Measurements from ENCODE around the gene SERAC1. TPM values are rescaled to one million over a fixed set of nuclear protein-coding genes. Genes with fewer than 3 reads are reported as not detected.

SERAC1 gene
- total RNA-seq, 2 donors from 2014 or later = 6.2 to 9.4 TPM

GRCh38 chr6:158095671-158096070, 72.4 kb downstream of the SERAC1 start:
- no peak for TF ChIP-seq CTCF (IDR thresholded peaks at IDR 0.05)
- Histone ChIP-seq H3K27me3 (no peaks in the 10 kb centered on the region), H3K4me3 (no peak overlapping the region), H3K9me3 (no peaks in the 10 kb centered on the region), H3K4me1 (no peaks in the 10 kb centered on the region), H3K9ac (ENCODE audit: low read depth in 2 of 2, low read length in 2 of 2) (no peak overlapping the region), H3K27ac (no peak overlapping the region), H3K36me3 (no peaks in the 10 kb centered on the region)
- no peak for DNase-seq
- intact Hi-C loops (cut with DNase I) = no loop called here

GRCh38 chr6:158095031-158095430, 73.0 kb downstream of the SERAC1 start:
- no peaks in the 10 kb centered on the region for H3K27me3 ChIP-seq
- no peak overlapping the region for H3K9ac ChIP-seq (ENCODE audit: low read depth in 2 of 2, low read length in 2 of 2)
- H3K4me1 ChIP-seq = no peaks in the 10 kb centered on the region
- no peak overlapping the region for H3K27ac ChIP-seq
- intact Hi-C loops (cut with DNase I) = no loop called here
- no peak for DNase-seq
- no peak overlapping the region for H3K4me3 ChIP-seq
- no peak for TF ChIP-seq CTCF (IDR thresholded peaks at IDR 0.05)
- no peaks in the 10 kb centered on the region for H3K9me3 ChIP-seq
- no peaks in the 10 kb centered on the region for H3K36me3 ChIP-seq

- Histone ChIP-seq H3K9ac (ENCODE audit: low read depth in 2 of 2, low read length in 2 of 2) (no peak overlapping the region), H3K27me3 (no peaks in the 10 kb centered on the region), H3K36me3 (peaks cover 5% of the 10 kb centered on the region), H3K27ac (no peak overlapping the region), H3K4me1 (no peaks in the 10 kb centered on the region), H3K9me3 (no peaks in the 10 kb centered on the region), H3K4me3 (no peak overlapping the region)
- intact Hi-C loops (cut with DNase I) = no loop called here
- DNase-seq = no peak
- TF ChIP-seq CTCF (IDR thresholded peaks at IDR 0.05) = no peak
Measured at GRCh38 chr6:158092806-158093205, 75.3 kb downstream of the SERAC1 start.

GRCh38 chr6:158087224-158087867, 80.7 kb downstream of the SERAC1 start:
- TF ChIP-seq CTCF (IDR thresholded peaks at IDR 0.05) = no peak
- H3K4me1 ChIP-seq = no peaks in the 10 kb centered on the region
- H3K27me3 ChIP-seq = no peaks in the 10 kb centered on the region
- no peak overlapping the region for H3K9ac ChIP-seq (ENCODE audit: low read depth in 2 of 2, low read length in 2 of 2)
- peaks cover 5% of the 10 kb centered on the region for H3K36me3 ChIP-seq
- no peak overlapping the region for H3K4me3 ChIP-seq
- no peak for DNase-seq
- intact Hi-C loops (cut with DNase I) = no loop called here
- no peak overlapping the region for H3K27ac ChIP-seq
- no peaks in the 10 kb centered on the region for H3K9me3 ChIP-seq

- no peaks in the 10 kb centered on the region for H3K27me3 ChIP-seq
- H3K27ac ChIP-seq = no peak overlapping the region
- peaks cover 5% of the 10 kb centered on the region for H3K36me3 ChIP-seq
- H3K4me3 ChIP-seq = no peak overlapping the region
- H3K4me1 ChIP-seq = no peaks in the 10 kb centered on the region
- no peaks in the 10 kb centered on the region for H3K9me3 ChIP-seq
- no peak for TF ChIP-seq CTCF (IDR thresholded peaks at IDR 0.05)
- no peak for DNase-seq
- intact Hi-C loops (cut with DNase I) = no loop called here
- H3K9ac ChIP-seq (ENCODE audit: low read depth in 2 of 2, low read length in 2 of 2) = no peak overlapping the region
Measured at GRCh38 chr6:158086504-158087223, 81.4 kb downstream of the SERAC1 start.

Data from colonic mucosa (tissue), 4 donors.